ENCODE results near the gene FZD10.

- TF ChIP-seq POLR2A (IDR thresholded peaks at IDR 0.05) (no peak), CTCF (IDR thresholded peaks at IDR 0.05) (no peak)
Measured at GRCh38 chr12:130167537-130167936, 5.3 kb downstream of the FZD10 start.

Data from testis (tissue), 2 donors.